ENCODE results near the gene NTM.

NTM gene

GRCh38 chr11:131964698-131965483 lies 594.5 kb downstream of the NTM start:
- no peak for DNase-seq (ENCODE audit: low read depth)

- no peak for DNase-seq (ENCODE audit: low read depth)
These were observed 595.1 kb downstream of the NTM start for GRCh38 chr11:131965504-131965903.

- no peak for DNase-seq (ENCODE audit: low read depth)
These were observed 596.3 kb downstream of the NTM start for GRCh38 chr11:131966667-131967066.

GRCh38 chr11:131969261-131969660 lies 598.8 kb downstream of the NTM start:
- DNase-seq (ENCODE audit: low read depth), result no peak

- DNase-seq (ENCODE audit: low read depth), result no peak
These were observed 602.6 kb downstream of the NTM start for GRCh38 chr11:131973061-131973460.

GRCh38 chr11:131975619-131976018 lies 605.2 kb downstream of the NTM start:
- DNase-seq (ENCODE audit: low read depth), result no peak

- no peak for DNase-seq (ENCODE audit: low read depth)
These were observed 605.6 kb downstream of the NTM start for GRCh38 chr11:131976021-131976420.

GRCh38 chr11:131977231-131977630 lies 606.8 kb downstream of the NTM start:
- DNase-seq (ENCODE audit: low read depth), result no peak

GRCh38 chr11:131977854-131978253 lies 607.4 kb downstream of the NTM start:
- DNase-seq (ENCODE audit: low read depth), result no peak

- no peak for DNase-seq (ENCODE audit: low read depth)
These were observed 607.9 kb downstream of the NTM start for GRCh38 chr11:131978351-131978750.

GRCh38 chr11:131979364-131979763 lies 608.9 kb downstream of the NTM start:
- DNase-seq (ENCODE audit: low read depth), result no peak

- DNase-seq (ENCODE audit: low read depth), result no peak
These were observed 609.8 kb downstream of the NTM start for GRCh38 chr11:131980199-131980598.

GRCh38 chr11:131980888-131981668 lies 610.7 kb downstream of the NTM start:
- DNase-seq (ENCODE audit: low read depth), result no peak

GRCh38 chr11:131982154-131982553 lies 611.7 kb downstream of the NTM start:
- no peak for DNase-seq (ENCODE audit: low read depth)

- DNase-seq (ENCODE audit: low read depth), result no peak
These were observed 615.5 kb downstream of the NTM start for GRCh38 chr11:131985846-131986301.

- no peak for DNase-seq (ENCODE audit: low read depth)
These were observed 617.3 kb downstream of the NTM start for GRCh38 chr11:131987703-131988102.

- DNase-seq (ENCODE audit: low read depth), result no peak
These were observed 621.2 kb downstream of the NTM start for GRCh38 chr11:131991606-131992005.

GRCh38 chr11:131993246-131993645 lies 622.8 kb downstream of the NTM start:
- no peak for DNase-seq (ENCODE audit: low read depth)

GRCh38 chr11:131998020-131998419 lies 627.6 kb downstream of the NTM start:
- DNase-seq (ENCODE audit: low read depth), result no peak

GRCh38 chr11:131999084-131999483 lies 628.7 kb downstream of the NTM start:
- no peak for DNase-seq (ENCODE audit: low read depth)

GRCh38 chr11:131999955-132000354 lies 629.5 kb downstream of the NTM start:
- DNase-seq (ENCODE audit: low read depth), result no peak

GRCh38 chr11:132005887-132006286 lies 635.5 kb downstream of the NTM start:
- no peak for DNase-seq (ENCODE audit: low read depth)

GRCh38 chr11:132006884-132007580 lies 636.6 kb downstream of the NTM start:
- DNase-seq (ENCODE audit: low read depth), result no peak
